Tibial nerve (tissue), 4 donors: ENCODE measurements around the gene ANKRD34B. TPM values are rescaled to one million over a fixed set of nuclear protein-coding genes. Genes with fewer than 3 reads are reported as not detected.

Source experiments
- DNase-seq, 2 donors: peaks; one replicate each; pipeline ENCODE4 v3.0.0-alpha.2; 2019; ENCODE audit warnings: low spot score in 2 of 2
- H3K27ac ChIP-seq, 4 donors: fragments of 200-600 bp; sonication (generic) in 3 of 4; one replicate each; pipeline ENCODE4 v1.5.1; 2017 to 2019; ENCODE audit warnings: mild to moderate bottlenecking in 1 of 4
- H3K27me3 ChIP-seq, 2 donors: fragments of 200-600 bp; sonication (generic) in 1 of 2; one replicate each; pipeline versions ENCODE4 v1.5.1 to v1.6.0; 2017 to 2019
- H3K36me3 ChIP-seq, 3 donors: fragments of 200-600 bp; sonication (generic); one replicate each; pipeline ENCODE4 v1.5.1; 2018 to 2019
- H3K4me1 ChIP-seq, 4 donors: fragments of 200-600 bp; sonication (generic) in 3 of 4; one replicate each; pipeline ENCODE4 v1.5.1; 2017 to 2019
- H3K4me3 ChIP-seq, 4 donors: fragments of 200-600 bp; sonication (generic) in 3 of 4; one replicate each; pipeline ENCODE4 v1.5.1; 2017 to 2019; ENCODE audit warnings: mild to moderate bottlenecking in 1 of 4, moderate library complexity in 1 of 4
- H3K9me3 ChIP-seq, 4 donors: fragments of 200-600 bp; sonication (generic) in 3 of 4; one replicate each; pipeline ENCODE4 v1.5.1; 2017 to 2019
- CTCF ChIP-seq, 5 experiments: fragments of 200-600 bp in 3 of 5; fragments of 450-650 bp in 2 of 5; sonication (generic) in 3 of 5; IDR thresholded peaks; one replicate each; pipeline ENCODE4 v1.5.1; 2016 to 2019; ENCODE audit warnings: antibody characterized with exemption in 5 of 5, mild to moderate bottlenecking in 3 of 5, moderate library complexity in 2 of 5
- EP300 ChIP-seq, 2 donors: sonication (generic); formaldehyde crosslinking; IDR thresholded peaks; one replicate each; pipeline ENCODE4 v1.6.1; 2017; ENCODE audit warnings: antibody characterized with exemption in 2 of 2, mild to moderate bottlenecking in 1 of 2
- POLR2A ChIP-seq, 2 donors: fragments of 450-650 bp; IDR thresholded peaks; one replicate each; pipeline ENCODE4 v1.6.1; 2017; ENCODE audit warnings: antibody characterized with exemption in 2 of 2, mild to moderate bottlenecking in 2 of 2, moderate library complexity in 2 of 2
- WGBS, 2 donors: methylation state at CpG; one replicate each; pipeline ENCODE4 v1.1.5; 2018; 5-methylcytosine and 5-hydroxymethylcytosine counted together
- small RNA-seq: library from RNA; depleted of rRNA; stranded (forward); fragments of <200 nt; gene quantifications from one replicate; pipeline ENCODE3, GENCODE V24; 2016
- total RNA-seq, 4 donors: library from RNA; depleted of rRNA; stranded (reverse); fragments of >200 nt; gene quantifications; one replicate each; pipeline ENCODE4 v1.1.0, GENCODE V29; 2016

Gene ANKRD34B
- total RNA-seq, 4 donors from 2014 or later = not detected

GRCh38 chr5:80540691-80541090, 29.4 kb downstream of the ANKRD34B start:
- no peak overlapping the region for H3K27ac ChIP-seq
- no peaks in the 10 kb centered on the region for H3K4me1 ChIP-seq
- 86 to 91% methylated on average over 1 of the region's 1 CpG for WGBS, 2 donors
- no peaks in the 10 kb centered on the region for H3K36me3 ChIP-seq
- peaks cover 0 to 10% (median 0%) of the 10 kb centered on the region in 4 donors for H3K9me3 ChIP-seq
- no peaks in the 10 kb centered on the region for H3K27me3 ChIP-seq
- TF ChIP-seq CTCF (IDR thresholded peaks at IDR 0.05) (no peak), EP300 (IDR thresholded peaks at IDR 0.05) (no peak), POLR2A (IDR thresholded peaks at IDR 0.05) (no peak)
- DNase-seq = no peak
- no peak overlapping the region for H3K4me3 ChIP-seq

DNA sequence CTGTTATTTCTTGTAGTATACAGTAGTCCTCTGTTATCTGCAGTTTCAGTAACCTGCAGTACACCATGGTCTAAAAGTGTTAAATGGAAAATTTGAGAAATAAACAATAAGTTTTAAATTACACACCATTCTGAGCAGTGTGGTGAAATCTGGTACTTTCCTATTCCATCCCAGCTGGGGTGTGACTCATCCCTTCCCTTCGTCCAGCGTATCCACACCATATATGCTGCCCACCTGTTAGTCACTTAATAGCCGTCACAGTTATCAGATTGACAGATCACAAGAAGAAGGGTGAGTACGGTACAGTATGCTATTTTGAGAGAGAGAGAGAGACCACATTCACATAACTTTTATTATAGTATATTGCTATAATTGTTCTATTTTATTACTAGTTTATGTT, 53.3 kb downstream of the ANKRD34B start:
- Histone ChIP-seq H3K4me3 (no peak overlapping the region), H3K4me1 (no peaks in the 10 kb centered on the region), H3K36me3 (peaks cover 0 to 8% (median 0%) of the 10 kb centered on the region in 3 donors), H3K27me3 (no peaks in the 10 kb centered on the region), H3K27ac (no peak overlapping the region), H3K9me3 (no peaks in the 10 kb centered on the region)
- no peak for DNase-seq
- 85 to 89% methylated on average over 4 of the region's 4 CpGs for WGBS, 2 donors
- TF ChIP-seq CTCF (IDR thresholded peaks at IDR 0.05) = no peak
- TF ChIP-seq POLR2A (IDR thresholded peaks at IDR 0.05) = no peak
- no peak for TF ChIP-seq EP300 (IDR thresholded peaks at IDR 0.05)

GRCh38 chr5:80509362-80509761, 60.7 kb downstream of the ANKRD34B start:
- H3K27me3 ChIP-seq = no peaks in the 10 kb centered on the region
- TF ChIP-seq EP300 (IDR thresholded peaks at IDR 0.05) (no peak), CTCF (IDR thresholded peaks at IDR 0.05) (no peak), POLR2A (IDR thresholded peaks at IDR 0.05) (no peak)

GRCh38 chr5:80508844-80509243, 61.2 kb downstream of the ANKRD34B start:
- Histone ChIP-seq H3K4me1 (no peaks in the 10 kb centered on the region), H3K27ac (no peak overlapping the region), H3K9me3 (no peaks in the 10 kb centered on the region), H3K36me3 (peaks cover 0 to 8% (median 0%) of the 10 kb centered on the region in 3 donors), H3K27me3 (no peaks in the 10 kb centered on the region), H3K4me3 (no peak overlapping the region)
- TF ChIP-seq EP300 (IDR thresholded peaks at IDR 0.05) (no peak), CTCF (IDR thresholded peaks at IDR 0.05) (no peak), POLR2A (IDR thresholded peaks at IDR 0.05) (no peak)
- DNase-seq = no peak
- 95 to 96% methylated on average over 6 of the region's 6 CpGs for WGBS, 2 donors

More at GRCh38 chr5:80509362-80509761, 60.7 kb downstream of the ANKRD34B start:
- no peak overlapping the region for H3K4me3 ChIP-seq
- H3K9me3 ChIP-seq = no peaks in the 10 kb centered on the region
- 83 to 85% methylated on average over 4 of the region's 4 CpGs for WGBS, 2 donors
- DNase-seq = no peak
- H3K27ac ChIP-seq = no peak overlapping the region
- peaks cover 0 to 11% (median 0%) of the 10 kb centered on the region in 3 donors for H3K36me3 ChIP-seq
- no peaks in the 10 kb centered on the region for H3K4me1 ChIP-seq

GRCh38 chr5:80507663-80508062, 62.4 kb downstream of the ANKRD34B start:
- H3K9me3 ChIP-seq = no peaks in the 10 kb centered on the region
- no peaks in the 10 kb centered on the region for H3K4me1 ChIP-seq
- WGBS, 2 donors = 82 to 86% methylated on average over 3 of the region's 3 CpGs
- TF ChIP-seq EP300 (IDR thresholded peaks at IDR 0.05) (no peak), POLR2A (IDR thresholded peaks at IDR 0.05) (no peak), CTCF (IDR thresholded peaks at IDR 0.05) (no peak)
- peaks cover 0 to 8% (median 0%) of the 10 kb centered on the region in 3 donors for H3K36me3 ChIP-seq
- DNase-seq = no peak
- no peaks in the 10 kb centered on the region for H3K27me3 ChIP-seq
- H3K4me3 ChIP-seq = no peak overlapping the region
- no peak overlapping the region for H3K27ac ChIP-seq

Small RNAs within 50 kb of the gene (small RNA-seq; reads per million reads assigned to genes)
- not detected for gene DBIP2

Other genes with a start within 250 kb of the ANKRD34B start
- gene ZFYVE16, start 162.2 kb downstream of the ANKRD34B start, total RNA-seq = 10 to 100 TPM; 30.2 to 43.2 (median 36.6) TPM
- gene FAM151B, start 82.2 kb downstream of the ANKRD34B start, total RNA-seq = 1 to 10 TPM in 3 of 4 donors, under 1 TPM in 1; 0.90 to 6.1 (median 3.1) TPM
- 10 to 100 TPM in 3 of 4 donors, 1 to 10 TPM in 1; 8.8 to 16.8 (median 12.4) TPM for gene MSH3, start 84.4 kb upstream of the ANKRD34B start, total RNA-seq
- 10 to 100 TPM in 3 of 4 donors, 1 to 10 TPM in 1; 4.8 to 20.8 (median 12.0) TPM for gene DHFR, start 84.7 kb upstream of the ANKRD34B start, total RNA-seq